ENCODE results near the gene PCDH15. TPM values are rescaled to one million over a fixed set of nuclear protein-coding genes. Genes with fewer than 3 reads are reported as not detected.

PCDH15 gene
- total and polyA plus RNA-seq, 2 experiments from 2014 or later = 0.29 to 0.66 TPM

DNA sequence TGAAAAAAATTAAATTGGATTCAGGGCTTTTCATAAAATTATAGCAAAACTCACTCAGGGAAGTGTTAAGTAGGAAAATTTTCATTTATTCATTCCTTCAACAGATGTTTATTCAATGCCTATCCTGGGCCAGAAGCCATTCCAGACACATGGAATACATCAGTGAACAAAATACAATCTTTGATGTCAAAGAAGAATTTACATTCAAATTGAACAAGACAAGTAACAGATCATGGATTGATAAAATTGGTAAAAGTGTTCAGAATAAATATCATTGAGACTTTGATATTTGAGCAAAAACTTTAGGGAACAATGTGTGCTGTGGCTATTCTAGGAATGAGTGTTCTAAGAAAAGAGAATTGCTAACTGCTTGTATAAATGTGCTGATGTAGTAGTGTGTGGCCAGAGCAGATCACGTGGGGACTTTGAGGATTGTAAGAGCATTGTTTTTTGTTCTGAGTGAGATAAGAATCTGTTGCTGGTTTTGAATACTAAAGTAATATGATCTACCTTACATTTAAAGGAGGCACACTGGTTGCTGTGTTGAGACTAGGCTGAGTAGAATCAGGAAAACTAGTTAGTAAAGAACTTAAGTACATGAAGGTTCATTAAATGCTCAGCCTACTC lies 957.2 kb downstream of the PCDH15 start (continued):
- TF ChIP-seq, protein P1, sequence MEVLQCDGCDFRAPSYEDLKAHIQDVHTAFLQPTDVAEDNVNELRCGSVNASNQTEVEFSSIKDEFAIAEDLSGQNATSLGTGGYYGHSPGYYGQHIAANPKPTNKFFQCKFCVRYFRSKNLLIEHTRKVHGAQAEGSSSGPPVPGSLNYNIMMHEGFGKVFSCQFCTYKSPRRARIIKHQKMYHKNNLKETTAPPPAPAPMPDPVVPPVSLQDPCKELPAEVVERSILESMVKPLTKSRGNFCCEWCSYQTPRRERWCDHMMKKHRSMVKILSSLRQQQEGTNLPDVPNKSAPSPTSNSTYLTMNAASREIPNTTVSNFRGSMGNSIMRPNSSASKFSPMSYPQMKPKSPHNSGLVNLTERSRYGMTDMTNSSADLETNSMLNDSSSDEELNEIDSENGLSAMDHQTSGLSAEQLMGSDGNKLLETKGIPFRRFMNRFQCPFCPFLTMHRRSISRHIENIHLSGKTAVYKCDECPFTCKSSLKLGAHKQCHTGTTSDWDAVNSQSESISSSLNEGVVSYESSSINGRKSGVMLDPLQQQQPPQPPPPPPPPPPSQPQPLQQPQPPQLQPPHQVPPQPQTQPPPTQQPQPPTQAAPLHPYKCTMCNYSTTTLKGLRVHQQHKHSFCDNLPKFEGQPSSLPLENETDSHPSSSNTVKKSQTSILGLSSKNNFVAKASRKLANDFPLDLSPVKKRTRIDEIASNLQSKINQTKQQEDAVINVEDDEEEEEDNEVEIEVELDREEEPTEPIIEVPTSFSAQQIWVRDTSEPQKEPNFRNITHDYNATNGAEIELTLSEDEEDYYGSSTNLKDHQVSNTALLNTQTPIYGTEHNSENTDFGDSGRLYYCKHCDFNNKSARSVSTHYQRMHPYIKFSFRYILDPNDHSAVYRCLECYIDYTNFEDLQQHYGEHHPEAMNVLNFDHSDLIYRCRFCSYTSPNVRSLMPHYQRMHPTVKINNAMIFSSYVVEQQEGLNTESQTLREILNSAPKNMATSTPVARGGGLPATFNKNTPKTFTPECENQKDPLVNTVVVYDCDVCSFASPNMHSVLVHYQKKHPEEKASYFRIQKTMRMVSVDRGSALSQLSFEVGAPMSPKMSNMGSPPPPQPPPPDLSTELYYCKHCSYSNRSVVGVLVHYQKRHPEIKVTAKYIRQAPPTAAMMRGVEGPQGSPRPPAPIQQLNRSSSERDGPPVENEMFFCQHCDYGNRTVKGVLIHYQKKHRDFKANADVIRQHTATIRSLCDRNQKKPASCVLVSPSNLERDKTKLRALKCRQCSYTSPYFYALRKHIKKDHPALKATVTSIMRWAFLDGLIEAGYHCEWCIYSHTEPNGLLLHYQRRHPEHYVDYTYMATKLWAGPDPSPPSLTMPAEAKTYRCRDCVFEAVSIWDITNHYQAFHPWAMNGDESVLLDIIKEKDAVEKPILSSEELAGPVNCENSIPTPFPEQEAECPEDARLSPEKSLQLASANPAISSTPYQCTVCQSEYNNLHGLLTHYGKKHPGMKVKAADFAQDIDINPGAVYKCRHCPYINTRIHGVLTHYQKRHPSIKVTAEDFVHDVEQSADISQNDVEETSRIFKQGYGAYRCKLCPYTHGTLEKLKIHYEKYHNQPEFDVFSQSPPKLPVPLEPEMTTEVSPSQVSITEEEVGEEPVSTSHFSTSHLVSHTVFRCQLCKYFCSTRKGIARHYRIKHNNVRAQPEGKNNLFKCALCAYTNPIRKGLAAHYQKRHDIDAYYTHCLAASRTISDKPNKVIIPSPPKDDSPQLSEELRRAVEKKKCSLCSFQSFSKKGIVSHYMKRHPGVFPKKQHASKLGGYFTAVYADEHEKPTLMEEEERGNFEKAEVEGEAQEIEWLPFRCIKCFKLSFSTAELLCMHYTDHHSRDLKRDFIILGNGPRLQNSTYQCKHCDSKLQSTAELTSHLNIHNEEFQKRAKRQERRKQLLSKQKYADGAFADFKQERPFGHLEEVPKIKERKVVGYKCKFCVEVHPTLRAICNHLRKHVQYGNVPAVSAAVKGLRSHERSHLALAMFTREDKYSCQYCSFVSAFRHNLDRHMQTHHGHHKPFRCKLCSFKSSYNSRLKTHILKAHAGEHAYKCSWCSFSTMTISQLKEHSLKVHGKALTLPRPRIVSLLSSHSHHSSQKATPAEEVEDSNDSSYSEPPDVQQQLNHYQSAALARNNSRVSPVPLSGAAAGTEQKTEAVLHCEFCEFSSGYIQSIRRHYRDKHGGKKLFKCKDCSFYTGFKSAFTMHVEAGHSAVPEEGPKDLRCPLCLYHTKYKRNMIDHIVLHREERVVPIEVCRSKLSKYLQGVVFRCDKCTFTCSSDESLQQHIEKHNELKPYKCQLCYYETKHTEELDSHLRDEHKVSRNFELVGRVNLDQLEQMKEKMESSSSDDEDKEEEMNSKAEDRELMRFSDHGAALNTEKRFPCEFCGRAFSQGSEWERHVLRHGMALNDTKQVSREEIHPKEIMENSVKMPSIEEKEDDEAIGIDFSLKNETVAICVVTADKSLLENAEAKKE (CRISPR knock-in tag; IDR thresholded peaks at IDR 0.05) = no peak
- TF ChIP-seq JUNB (IDR thresholded peaks at IDR 0.05; ENCODE audit: unreplicated experiment) (no peak), STAT1 (IDR thresholded peaks at IDR 0.05; ENCODE audit: unreplicated experiment) (no peak), ZNF114 (CRISPR knock-in tag; IDR thresholded peaks at IDR 0.05) (no peak)
- TF ChIP-seq, protein P2, sequence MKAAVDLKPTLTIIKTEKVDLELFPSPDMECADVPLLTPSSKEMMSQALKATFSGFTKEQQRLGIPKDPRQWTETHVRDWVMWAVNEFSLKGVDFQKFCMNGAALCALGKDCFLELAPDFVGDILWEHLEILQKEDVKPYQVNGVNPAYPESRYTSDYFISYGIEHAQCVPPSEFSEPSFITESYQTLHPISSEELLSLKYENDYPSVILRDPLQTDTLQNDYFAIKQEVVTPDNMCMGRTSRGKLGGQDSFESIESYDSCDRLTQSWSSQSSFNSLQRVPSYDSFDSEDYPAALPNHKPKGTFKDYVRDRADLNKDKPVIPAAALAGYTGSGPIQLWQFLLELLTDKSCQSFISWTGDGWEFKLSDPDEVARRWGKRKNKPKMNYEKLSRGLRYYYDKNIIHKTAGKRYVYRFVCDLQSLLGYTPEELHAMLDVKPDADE (IDR thresholded peaks at IDR 0.05) = no peak

DNA sequence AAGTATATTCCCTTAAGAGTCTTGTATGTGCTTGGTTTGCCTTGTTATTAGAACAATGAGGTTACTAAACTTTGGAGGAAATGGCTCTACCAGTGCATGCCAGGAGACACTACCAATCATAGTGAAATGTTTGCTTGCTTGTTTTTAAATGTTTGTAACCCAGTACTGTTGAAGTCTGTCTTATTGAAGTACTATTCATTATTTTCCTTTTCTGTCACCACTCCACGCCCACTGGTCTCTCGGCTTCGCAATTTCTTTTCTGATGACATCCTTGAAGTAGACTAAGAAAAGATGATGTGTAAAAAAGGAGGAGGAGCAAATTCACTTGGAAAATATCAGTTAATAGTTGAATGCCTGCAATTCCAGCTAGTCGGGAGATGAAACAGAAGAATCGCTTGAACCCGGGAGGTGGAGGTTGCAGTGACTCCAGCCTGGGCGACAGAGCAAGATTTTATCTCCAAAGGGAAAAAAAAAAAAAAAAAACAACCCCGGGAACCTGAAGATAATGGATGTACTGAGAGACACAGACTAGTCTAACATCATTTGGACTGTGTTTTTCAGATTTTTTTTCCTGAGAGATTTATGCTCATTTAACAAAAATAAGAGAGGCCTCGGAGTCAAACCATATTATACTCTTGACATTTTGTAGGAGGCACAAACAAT lies 959.4 kb downstream of the PCDH15 start:
- Histone ChIP-seq H3K9me2 (ENCODE audit: insufficient read depth) (no peaks in the 10 kb centered on the region), H3K36me3 (ENCODE audit: insufficient read depth) (no peaks in the 10 kb centered on the region), H3K4me1 (ENCODE audit: insufficient read depth) (no peaks in the 10 kb centered on the region), H3K4me2 (no peak overlapping the region), H3K27ac (ENCODE audit: low read depth) (no peak overlapping the region), H3K27me3 (ENCODE audit: insufficient read depth) (no peaks in the 10 kb centered on the region), H3K79me2 (replicated peaks; ENCODE audit: insufficient read depth) (no peaks in the 10 kb centered on the region), H4K20me1 (replicated peaks; ENCODE audit: insufficient read depth) (no peaks in the 10 kb centered on the region), H3F3A (replicated peaks; ENCODE audit: low read depth) (no peaks in the 10 kb centered on the region), H3K4me3 (no peak overlapping the region), H2AFZ (peak overlapping the region; percentile 34; the same call in 1 of the 2 replicates)
- no peak for ATAC-seq
- Mint-ChIP-seq H3K27me3 (ENCODE audit: insufficient read depth, low read depth, poor library complexity) (peaks cover under 1% of the 10 kb centered on the region), H3K9me3 (no peaks in the 10 kb centered on the region), H3K4me1 (peaks cover 4% of the 10 kb centered on the region; the same call in 2 of the 3 replicates), H3K4me3 (no peak overlapping the region), H3K27ac (no peak overlapping the region; the same call in 1 of the 2 replicates), H3K36me3 (ENCODE audit: low read depth) (no peaks in the 10 kb centered on the region)
- no peak for DNase-seq (ENCODE audit: low spot score)
- TF ChIP-seq, protein P3, sequence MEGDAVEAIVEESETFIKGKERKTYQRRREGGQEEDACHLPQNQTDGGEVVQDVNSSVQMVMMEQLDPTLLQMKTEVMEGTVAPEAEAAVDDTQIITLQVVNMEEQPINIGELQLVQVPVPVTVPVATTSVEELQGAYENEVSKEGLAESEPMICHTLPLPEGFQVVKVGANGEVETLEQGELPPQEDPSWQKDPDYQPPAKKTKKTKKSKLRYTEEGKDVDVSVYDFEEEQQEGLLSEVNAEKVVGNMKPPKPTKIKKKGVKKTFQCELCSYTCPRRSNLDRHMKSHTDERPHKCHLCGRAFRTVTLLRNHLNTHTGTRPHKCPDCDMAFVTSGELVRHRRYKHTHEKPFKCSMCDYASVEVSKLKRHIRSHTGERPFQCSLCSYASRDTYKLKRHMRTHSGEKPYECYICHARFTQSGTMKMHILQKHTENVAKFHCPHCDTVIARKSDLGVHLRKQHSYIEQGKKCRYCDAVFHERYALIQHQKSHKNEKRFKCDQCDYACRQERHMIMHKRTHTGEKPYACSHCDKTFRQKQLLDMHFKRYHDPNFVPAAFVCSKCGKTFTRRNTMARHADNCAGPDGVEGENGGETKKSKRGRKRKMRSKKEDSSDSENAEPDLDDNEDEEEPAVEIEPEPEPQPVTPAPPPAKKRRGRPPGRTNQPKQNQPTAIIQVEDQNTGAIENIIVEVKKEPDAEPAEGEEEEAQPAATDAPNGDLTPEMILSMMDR (conservative IDR thresholded peaks at IDR 0.05; ENCODE audit: low read depth in 2 of 2) = no peak
